PC-3 (cell line): Measurements from ENCODE around the gene AMN. TPM values are rescaled to one million over a fixed set of nuclear protein-coding genes. Genes with fewer than 3 reads are reported as not detected.

Source experiments
- ATAC-seq: fragments of 200-7000 bp; cut with Tn5 transposase; 2 replicates; pipeline ENCODE4 v1.9.1; 2020; ENCODE audit warnings: mild to moderate bottlenecking, moderate library complexity
- BruUV-seq: library from RNA; stranded (reverse); fragments of 400-500 nt; replicated peaks from 2 replicates; lab custom pipeline; 2021; lab: Mats Ljungman, UMichigan
- CTCF ChIA-PET: fragments of 300-600 bp; sonication (Branson Sonifier 250); formaldehyde crosslinking; loops from one replicate; lab custom pipeline; 2022; ENCODE audit warnings: antibody characterized with exemption; lab: Charles Lee
- POLR2A ChIA-PET: fragments of 300-600 bp; sonication (Branson Sonifier 250); formaldehyde crosslinking; loops from one replicate; lab custom pipeline; 2022; ENCODE audit warnings: antibody characterized with exemption; ENCODE audit not compliant: unreplicated experiment; lab: Charles Lee
- DNase-seq: peaks from one replicate; pipeline ENCODE4 v3.0.0-alpha.2; 2015
- H2AFZ ChIP-seq: fragments of 300-600 bp; sonication (generic); 2 replicates; pipeline ENCODE4 v1.6.0; 2016; ENCODE audit warnings: antibody characterized with exemption, low read length
- H3F3A ChIP-seq: fragments of 300-600 bp; sonication (generic); one replicate; pipeline ENCODE4 v1.6.0; 2017; ENCODE audit warnings: antibody characterized with exemption, low read length, control low read depth, mild to moderate bottlenecking; ENCODE audit not compliant: unreplicated experiment
- H3K27ac ChIP-seq: fragments of 300-600 bp; sonication (generic); 2 replicates; pipeline ENCODE4 v1.5.1; 2016; ENCODE audit warnings: mild to moderate bottlenecking, low read length
- H3K27me3 ChIP-seq: fragments of 300-600 bp; sonication (generic); 2 replicates; pipeline ENCODE4 v1.6.1; 2016; ENCODE audit warnings: low read length, mixed read lengths
- H3K36me3 ChIP-seq: fragments of 300-600 bp; sonication (generic); 2 replicates; pipeline ENCODE4 v1.6.1; 2016; ENCODE audit warnings: low read depth, mixed run types, low read length, mixed read lengths
- H3K4me1 ChIP-seq: fragments of 300-600 bp; sonication (generic); 2 replicates; pipeline ENCODE4 v1.5.1; 2016; ENCODE audit warnings: low read length; ENCODE audit not compliant: insufficient read depth
- H3K4me2 ChIP-seq: fragments of 300-600 bp; sonication (generic); 2 replicates; pipeline ENCODE4 v1.6.0; 2016; ENCODE audit warnings: low read length
- H3K4me3 ChIP-seq: fragments of 300-600 bp; sonication (generic); 2 replicates; pipeline ENCODE4 v1.5.1; 2016; ENCODE audit warnings: mild to moderate bottlenecking, low read length, mixed read lengths
- H3K79me2 ChIP-seq: fragments of 300-600 bp; sonication (generic); 2 replicates; pipeline ENCODE4 v1.6.1; 2017; ENCODE audit warnings: low read length, mixed read lengths
- H3K9ac ChIP-seq: fragments of 300-600 bp; sonication (generic); 2 replicates; pipeline ENCODE4 v1.6.0; 2016; ENCODE audit warnings: mild to moderate bottlenecking, low read length
- H3K9me2 ChIP-seq: fragments of 300-600 bp; sonication (generic); replicated peaks from 2 replicates; pipeline ENCODE4 v1.6.1; 2016; ENCODE audit warnings: mixed run types, low read length, mixed read lengths
- H3K9me3 ChIP-seq: fragments of 300-600 bp; sonication (generic); 2 replicates; pipeline ENCODE4 v1.6.1; 2016; ENCODE audit warnings: low read length, mixed read lengths
- H4K20me1 ChIP-seq: fragments of 300-600 bp; sonication (generic); 2 replicates; pipeline ENCODE4 v1.6.1; 2016; ENCODE audit warnings: low read length, mixed read lengths
- EZH2 ChIP-seq: fragments of 300-600 bp; sonication (generic); IDR thresholded peaks from one replicate; pipeline ENCODE4 v1.6.1; 2017; ENCODE audit warnings: antibody characterized with exemption, mild to moderate bottlenecking, low read length; ENCODE audit not compliant: unreplicated experiment
- EZH2phosphoT487 ChIP-seq: fragments of 300-600 bp; sonication (generic); IDR thresholded peaks from 2 replicates; pipeline ENCODE4 v1.6.1; 2018; ENCODE audit warnings: mild to moderate bottlenecking, antibody characterized with exemption, low read length, borderline replicate concordance
- intact Hi-C: fragments of 100-400 bp; cut with micrococcal nuclease; formaldehyde crosslinking; loops from 2 replicates; pipeline ENCODE4 v1.9.0; 2023
- total RNA-seq: library from RNA; depleted of rRNA; stranded (reverse); fragments of >200 nt; gene quantifications from 2 replicates; pipeline ENCODE4 v1.2.3, GENCODE V29; 2014
- TF ChIP-seq, protein P1 (sequence below): fragments of 300-600 bp; sonication (generic); conservative IDR thresholded peaks from 2 replicates; pipeline ENCODE4 v1.5.1; 2017; ENCODE audit warnings: antibody characterized with exemption, low read depth, mild to moderate bottlenecking, low read length

The AMN gene
- total RNA-seq, 1 experiment from 2014 or later: not detected

GRCh38 chr14:102897299-102898027 lies 25.0 kb upstream of the AMN start:
- BruUV-seq: no TSS peak
- no peak for DNase-seq
- H3K36me3 ChIP-seq: peaks cover 10% of the 10 kb centered on the region; the same call in 1 of the 2 replicates
- H3K79me2 ChIP-seq: no peaks in the 10 kb centered on the region
- H3K27ac ChIP-seq: no peak overlapping the region
- TF ChIP-seq, protein P1, sequence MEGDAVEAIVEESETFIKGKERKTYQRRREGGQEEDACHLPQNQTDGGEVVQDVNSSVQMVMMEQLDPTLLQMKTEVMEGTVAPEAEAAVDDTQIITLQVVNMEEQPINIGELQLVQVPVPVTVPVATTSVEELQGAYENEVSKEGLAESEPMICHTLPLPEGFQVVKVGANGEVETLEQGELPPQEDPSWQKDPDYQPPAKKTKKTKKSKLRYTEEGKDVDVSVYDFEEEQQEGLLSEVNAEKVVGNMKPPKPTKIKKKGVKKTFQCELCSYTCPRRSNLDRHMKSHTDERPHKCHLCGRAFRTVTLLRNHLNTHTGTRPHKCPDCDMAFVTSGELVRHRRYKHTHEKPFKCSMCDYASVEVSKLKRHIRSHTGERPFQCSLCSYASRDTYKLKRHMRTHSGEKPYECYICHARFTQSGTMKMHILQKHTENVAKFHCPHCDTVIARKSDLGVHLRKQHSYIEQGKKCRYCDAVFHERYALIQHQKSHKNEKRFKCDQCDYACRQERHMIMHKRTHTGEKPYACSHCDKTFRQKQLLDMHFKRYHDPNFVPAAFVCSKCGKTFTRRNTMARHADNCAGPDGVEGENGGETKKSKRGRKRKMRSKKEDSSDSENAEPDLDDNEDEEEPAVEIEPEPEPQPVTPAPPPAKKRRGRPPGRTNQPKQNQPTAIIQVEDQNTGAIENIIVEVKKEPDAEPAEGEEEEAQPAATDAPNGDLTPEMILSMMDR: no peak
- no peak for TF ChIP-seq EZH2phosphoT487
- ChIA-PET POLR2A (no interaction called here), CTCF (no interaction called here)
- H3K4me3 ChIP-seq: no peak overlapping the region
- ATAC-seq: no peak
- H3K4me1 ChIP-seq: no peaks in the 10 kb centered on the region
- no peaks in the 10 kb centered on the region for H4K20me1 ChIP-seq
- no peaks in the 10 kb centered on the region for H3K27me3 ChIP-seq
- H3K9me3 ChIP-seq: no peaks in the 10 kb centered on the region
- no peak overlapping the region for H2AFZ ChIP-seq
- no peaks in the 10 kb centered on the region for H3F3A ChIP-seq
- H3K9me2 ChIP-seq: no peaks in the 10 kb centered on the region
- intact Hi-C loops: no loop called here
- H3K9ac ChIP-seq: no peak overlapping the region
- no peak overlapping the region for H3K4me2 ChIP-seq

DNA sequence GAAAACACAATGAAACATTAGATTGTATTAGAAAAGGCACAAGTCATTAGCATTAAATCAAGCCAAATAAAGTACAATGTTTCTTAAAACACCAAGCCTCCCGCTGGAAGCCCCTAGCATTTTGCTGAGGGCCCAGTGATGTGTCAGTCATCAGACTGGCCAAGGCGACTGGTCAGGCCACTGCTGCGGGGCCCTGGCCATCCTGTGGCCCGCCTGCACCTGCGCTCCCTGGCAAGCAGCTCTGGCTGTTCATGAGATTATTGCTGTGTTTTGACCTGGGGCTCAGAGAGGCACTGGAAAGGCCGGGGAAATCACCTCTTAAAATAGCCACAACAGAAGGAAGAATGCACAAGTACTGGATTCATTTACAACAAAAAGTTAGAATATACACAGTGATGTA lies 24.2 kb upstream of the AMN start:
- TF ChIP-seq EZH2 (no peak), EZH2phosphoT487 (no peak)
- TF ChIP-seq, protein P1: no peak
- intact Hi-C loops: no loop called here
- Histone ChIP-seq H3K36me3 (peaks cover 7% of the 10 kb centered on the region; the same call in 1 of the 2 replicates), H3K27ac (no peak overlapping the region), H3K4me2 (no peak overlapping the region), H3F3A (no peaks in the 10 kb centered on the region), H3K79me2 (no peaks in the 10 kb centered on the region), H3K4me3 (no peak overlapping the region), H3K9ac (no peak overlapping the region), H3K9me3 (no peaks in the 10 kb centered on the region), H2AFZ (no peak overlapping the region), H4K20me1 (no peaks in the 10 kb centered on the region), H3K9me2 (no peaks in the 10 kb centered on the region), H3K27me3 (no peaks in the 10 kb centered on the region), H3K4me1 (no peaks in the 10 kb centered on the region)
- BruUV-seq: no TSS peak
- no peak for DNase-seq
- ATAC-seq: no peak
- ChIA-PET CTCF (no interaction called here), POLR2A (no interaction called here)

DNA sequence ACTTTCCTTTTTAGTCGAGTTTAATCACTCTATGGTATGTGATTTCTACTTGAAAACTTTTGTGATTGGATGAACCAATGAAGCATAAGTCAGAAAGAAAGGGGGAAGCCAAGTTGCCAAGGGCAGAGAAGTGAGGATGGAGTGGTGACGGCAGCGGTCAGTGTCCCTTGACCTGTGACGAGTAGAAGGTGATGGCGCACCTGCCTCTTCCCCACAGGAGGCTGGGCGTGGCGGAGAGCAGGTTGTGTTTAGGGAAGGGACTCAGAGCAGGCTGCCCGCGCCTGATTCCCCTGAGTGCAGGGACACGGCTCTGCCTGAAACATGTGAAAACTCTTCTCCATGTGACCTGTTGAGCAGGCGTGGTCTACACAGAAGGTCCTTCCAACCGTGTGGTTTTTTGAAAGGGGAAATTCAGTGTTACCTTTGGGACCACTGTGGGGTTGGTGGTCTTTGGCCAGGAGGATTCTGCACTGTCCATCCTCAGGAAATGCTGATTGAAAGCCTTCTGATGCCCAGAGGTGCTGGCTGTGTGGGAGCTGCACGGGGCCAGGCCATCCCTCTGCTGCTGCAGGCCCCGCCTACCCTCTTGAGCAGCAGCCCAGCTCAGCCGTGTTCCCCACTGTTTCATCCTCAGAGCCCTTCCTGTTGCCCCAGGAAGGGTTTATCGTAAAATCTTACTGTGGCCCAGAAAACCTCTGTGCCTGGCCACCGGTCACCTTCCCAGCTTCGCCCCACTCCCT lies 23.5 kb upstream of the AMN start:
- Histone ChIP-seq H3K79me2 (no peaks in the 10 kb centered on the region), H3K9ac (no peak overlapping the region), H3K9me3 (no peaks in the 10 kb centered on the region), H4K20me1 (no peaks in the 10 kb centered on the region), H3K4me2 (no peak overlapping the region), H3K27ac (no peak overlapping the region), H3K4me3 (no peak overlapping the region), H2AFZ (no peak overlapping the region), H3K9me2 (no peaks in the 10 kb centered on the region), H3K4me1 (no peaks in the 10 kb centered on the region), H3F3A (no peaks in the 10 kb centered on the region), H3K27me3 (no peaks in the 10 kb centered on the region), H3K36me3 (peaks cover 7% of the 10 kb centered on the region; the same call in 1 of the 2 replicates)
- ChIA-PET CTCF (no interaction called here), POLR2A (no interaction called here)
- ATAC-seq (no peak), DNase-seq (no peak)
- intact Hi-C loops: no loop called here
- BruUV-seq: no TSS peak
- TF ChIP-seq EZH2phosphoT487 (no peak), EZH2 (no peak)
- TF ChIP-seq, protein P1: no peak
